Uterus (tissue), 2 donors: ENCODE measurements around the gene EXOC3.

Source experiments
- CTCF ChIP-seq, 4 experiments: fragments of 200-600 bp in 2 of 4; fragments of 450-650 bp in 2 of 4; sonication (generic) in 2 of 4; IDR thresholded peaks; one replicate each; pipeline ENCODE4 v1.5.1; 2016 to 2019; ENCODE audit warnings: antibody characterized with exemption in 4 of 4, mild to moderate bottlenecking in 2 of 4, moderate library complexity in 1 of 4
- POLR2A ChIP-seq, 2 donors: fragments of 450-650 bp; IDR thresholded peaks; one replicate each; pipeline ENCODE4 v1.6.1; 2016; ENCODE audit warnings: antibody characterized with exemption in 2 of 2, mild to moderate bottlenecking in 1 of 2, moderate library complexity in 1 of 2

GRCh38 chr5:427415-428087 lies 15.4 kb upstream of the EXOC3 start:
- no peak for TF ChIP-seq CTCF (IDR thresholded peaks at IDR 0.05)
- no peak for TF ChIP-seq POLR2A (IDR thresholded peaks at IDR 0.05)
